ENCODE measurements around the gene CFAP100. TPM values are rescaled to one million over a fixed set of nuclear protein-coding genes. Genes with fewer than 3 reads are reported as not detected.

CFAP100 gene
- total RNA-seq, 3 donors from 2014 or later, result not detected

GRCh38 chr3:126408099-126408498, 13.4 kb downstream of the CFAP100 start:
- DNase-seq (no peak), ATAC-seq (no peak)
- Histone ChIP-seq H3K9me3 (no peaks in the 10 kb centered on the region), H3K4me3 (no peak overlapping the region), H3K4me1 (ENCODE audit: low read depth) (no peaks in the 10 kb centered on the region), H3K36me3 (ENCODE audit: low read depth) (no peaks in the 10 kb centered on the region)
- intact Hi-C loops (cut with DNase I, micrococcal nuclease), result no loop called here
- no peak for TF ChIP-seq CTCF (IDR thresholded peaks at IDR 0.05)

GRCh38 chr3:126412841-126413692, 18.4 kb downstream of the CFAP100 start:
- no peak for DNase-seq
- ATAC-seq, result no peak
- intact Hi-C loops (cut with DNase I, micrococcal nuclease), result no loop called here
- H3K9me3 ChIP-seq, result no peaks in the 10 kb centered on the region
- H3K4me3 ChIP-seq, result no peak overlapping the region
- no peaks in the 10 kb centered on the region for H3K4me1 ChIP-seq (ENCODE audit: low read depth)
- no peak for TF ChIP-seq CTCF (IDR thresholded peaks at IDR 0.05)
- no peaks in the 10 kb centered on the region for H3K36me3 ChIP-seq (ENCODE audit: low read depth)

- ATAC-seq (no peak), DNase-seq (no peak)
- Histone ChIP-seq H3K9me3 (no peaks in the 10 kb centered on the region), H3K36me3 (ENCODE audit: low read depth) (no peaks in the 10 kb centered on the region), H3K4me3 (no peak overlapping the region), H3K4me1 (ENCODE audit: low read depth) (no peaks in the 10 kb centered on the region)
- intact Hi-C loops (cut with DNase I, micrococcal nuclease), result no loop called here
- TF ChIP-seq CTCF (IDR thresholded peaks at IDR 0.05), result no peak
These were observed 19.0 kb downstream of the CFAP100 start for GRCh38 chr3:126413693-126414080.

- H3K9me3 ChIP-seq, result no peaks in the 10 kb centered on the region
- H3K4me3 ChIP-seq, result no peak overlapping the region
- intact Hi-C loops (cut with DNase I, micrococcal nuclease), result no loop called here
- H3K36me3 ChIP-seq (ENCODE audit: low read depth), result no peaks in the 10 kb centered on the region
- no peak for ATAC-seq
- no peak for TF ChIP-seq CTCF (IDR thresholded peaks at IDR 0.05)
- H3K4me1 ChIP-seq (ENCODE audit: low read depth), result no peaks in the 10 kb centered on the region
- DNase-seq, result no peak
These were observed 19.7 kb downstream of the CFAP100 start for GRCh38 chr3:126414406-126414805.

GRCh38 chr3:126414961-126415660, 20.4 kb downstream of the CFAP100 start:
- no peak for TF ChIP-seq CTCF (IDR thresholded peaks at IDR 0.05)
- Histone ChIP-seq H3K4me1 (ENCODE audit: low read depth) (no peaks in the 10 kb centered on the region), H3K36me3 (ENCODE audit: low read depth) (no peaks in the 10 kb centered on the region), H3K9me3 (no peaks in the 10 kb centered on the region), H3K4me3 (no peak overlapping the region)
- DNase-seq (no peak), ATAC-seq (no peak)
- intact Hi-C loops (cut with DNase I, micrococcal nuclease), result no loop called here

Measured in mucosa of descending colon (tissue), 3 donors.